Body of pancreas (tissue), 4 donors: Measurements from ENCODE around the gene NIN.

Source experiments
- POLR2A ChIP-seq, 3 donors: fragments of 450-650 bp; IDR thresholded peaks; one replicate each; pipeline ENCODE4 v1.6.1; 2016; ENCODE audit warnings: antibody characterized with exemption in 3 of 3, mild to moderate bottlenecking in 2 of 3
- TF ChIP-seq, protein P1 (sequence below), 7 experiments: fragments of 450-650 bp in 4 of 7; fragments of 200-600 bp in 3 of 7; sonication (generic) in 3 of 7; IDR thresholded peaks; one replicate each; pipeline ENCODE4 v1.5.1; 2016 to 2019; ENCODE audit warnings: antibody characterized with exemption in 7 of 7

DNA sequence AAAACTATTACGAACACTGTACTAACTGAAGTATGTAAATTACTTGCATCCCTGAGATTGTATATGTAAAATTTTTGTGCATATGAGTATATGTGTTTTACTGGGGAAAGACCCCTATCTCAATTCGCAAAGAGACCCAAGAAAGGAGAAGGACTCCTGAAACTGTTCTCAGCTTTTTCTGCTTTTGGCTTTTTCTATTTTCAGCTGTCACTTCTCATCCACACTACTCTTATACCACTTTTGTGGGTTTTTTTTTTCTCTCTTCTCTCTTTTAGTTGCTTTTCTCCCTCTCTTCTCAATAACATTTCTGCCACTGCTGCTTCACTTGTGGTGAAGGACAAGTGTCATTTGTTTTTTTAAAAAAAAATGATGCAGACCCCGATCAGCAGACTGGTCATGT, 39.8 kb downstream of the NIN start:
- TF ChIP-seq, protein P1, sequence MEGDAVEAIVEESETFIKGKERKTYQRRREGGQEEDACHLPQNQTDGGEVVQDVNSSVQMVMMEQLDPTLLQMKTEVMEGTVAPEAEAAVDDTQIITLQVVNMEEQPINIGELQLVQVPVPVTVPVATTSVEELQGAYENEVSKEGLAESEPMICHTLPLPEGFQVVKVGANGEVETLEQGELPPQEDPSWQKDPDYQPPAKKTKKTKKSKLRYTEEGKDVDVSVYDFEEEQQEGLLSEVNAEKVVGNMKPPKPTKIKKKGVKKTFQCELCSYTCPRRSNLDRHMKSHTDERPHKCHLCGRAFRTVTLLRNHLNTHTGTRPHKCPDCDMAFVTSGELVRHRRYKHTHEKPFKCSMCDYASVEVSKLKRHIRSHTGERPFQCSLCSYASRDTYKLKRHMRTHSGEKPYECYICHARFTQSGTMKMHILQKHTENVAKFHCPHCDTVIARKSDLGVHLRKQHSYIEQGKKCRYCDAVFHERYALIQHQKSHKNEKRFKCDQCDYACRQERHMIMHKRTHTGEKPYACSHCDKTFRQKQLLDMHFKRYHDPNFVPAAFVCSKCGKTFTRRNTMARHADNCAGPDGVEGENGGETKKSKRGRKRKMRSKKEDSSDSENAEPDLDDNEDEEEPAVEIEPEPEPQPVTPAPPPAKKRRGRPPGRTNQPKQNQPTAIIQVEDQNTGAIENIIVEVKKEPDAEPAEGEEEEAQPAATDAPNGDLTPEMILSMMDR (IDR thresholded peaks at IDR 0.05): no peak
- no peak for TF ChIP-seq POLR2A (IDR thresholded peaks at IDR 0.05)
